Fibroblast of skin of left biceps (primary cell): Measurements from ENCODE around the gene HSD17B14.
"Not testable (repeated sequence)": the region's sequence is repeated elsewhere in the genome, so short reads cannot be mapped to it uniquely, and the experiment has no call there.

Experiments used
- DNase-seq, 2 experiments: peaks; one replicate each; pipeline ENCODE4 v3.0.0-alpha.2; 2013; ENCODE audit warnings: low read depth in 2 of 2

The HSD17B14 gene

DNA sequence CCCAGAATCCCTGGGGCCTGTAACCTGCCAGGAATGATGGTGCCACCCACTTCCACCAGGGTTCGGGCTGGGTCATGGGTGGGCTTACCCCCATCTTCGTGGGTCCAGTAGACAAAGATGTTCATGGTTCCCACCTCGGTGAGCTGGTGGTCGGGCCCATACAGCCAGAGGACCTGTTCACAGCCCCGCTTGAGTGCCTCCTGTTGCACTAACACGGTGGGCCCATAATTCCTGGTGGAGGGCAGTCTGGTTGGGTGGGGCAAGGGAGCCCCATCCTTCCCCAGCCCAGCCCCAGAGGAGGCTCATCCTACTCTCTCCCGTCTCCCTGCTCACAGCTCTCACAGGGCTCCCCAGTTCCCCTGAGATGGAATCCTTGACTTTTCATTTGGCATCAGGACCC lies 39.2 kb downstream of the HSD17B14 start:
- DNase-seq, result no peak

DNA sequence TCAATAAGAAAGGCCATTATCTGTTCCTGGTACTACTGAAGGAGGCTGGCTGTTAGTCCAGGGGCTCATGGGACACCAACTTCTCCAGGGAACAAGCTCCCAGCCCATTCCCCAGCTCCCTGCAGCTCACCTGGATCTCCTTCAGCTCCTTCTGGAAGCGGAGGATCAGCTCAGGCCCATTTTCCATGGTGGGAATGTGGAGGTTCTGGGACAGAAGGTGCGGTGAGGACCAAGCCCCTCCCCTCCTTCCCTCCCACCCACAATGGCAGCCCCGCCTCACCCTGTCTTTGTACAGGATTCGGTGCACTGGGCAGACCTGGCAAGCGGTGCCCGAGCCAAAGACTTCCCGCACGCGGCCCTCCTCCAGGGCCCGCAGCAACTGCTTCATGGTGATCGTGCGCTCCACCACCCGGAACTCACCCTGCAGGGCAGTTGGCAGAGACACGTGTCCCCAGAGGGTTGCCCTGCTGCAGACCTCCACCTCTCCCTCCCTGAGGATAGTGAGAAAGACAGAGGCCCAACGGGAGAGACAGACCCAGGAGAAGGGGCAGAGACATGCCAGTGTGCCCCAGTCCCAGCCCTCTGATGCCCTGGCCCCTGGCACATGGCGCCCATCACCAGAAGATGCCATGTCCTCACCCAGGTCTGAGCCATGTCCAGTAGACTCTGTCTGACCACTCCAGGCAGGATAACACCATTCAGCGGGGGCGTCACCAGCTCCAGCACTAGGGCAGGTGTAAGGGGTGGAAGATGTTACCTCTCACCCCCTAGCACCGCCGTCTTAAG lies 39.8 kb downstream of the HSD17B14 start:
- DNase-seq, result no peak

GRCh38 chr19:48795685-48796070 lies 40.6 kb downstream of the HSD17B14 start:
- DNase-seq, result no peak

DNA sequence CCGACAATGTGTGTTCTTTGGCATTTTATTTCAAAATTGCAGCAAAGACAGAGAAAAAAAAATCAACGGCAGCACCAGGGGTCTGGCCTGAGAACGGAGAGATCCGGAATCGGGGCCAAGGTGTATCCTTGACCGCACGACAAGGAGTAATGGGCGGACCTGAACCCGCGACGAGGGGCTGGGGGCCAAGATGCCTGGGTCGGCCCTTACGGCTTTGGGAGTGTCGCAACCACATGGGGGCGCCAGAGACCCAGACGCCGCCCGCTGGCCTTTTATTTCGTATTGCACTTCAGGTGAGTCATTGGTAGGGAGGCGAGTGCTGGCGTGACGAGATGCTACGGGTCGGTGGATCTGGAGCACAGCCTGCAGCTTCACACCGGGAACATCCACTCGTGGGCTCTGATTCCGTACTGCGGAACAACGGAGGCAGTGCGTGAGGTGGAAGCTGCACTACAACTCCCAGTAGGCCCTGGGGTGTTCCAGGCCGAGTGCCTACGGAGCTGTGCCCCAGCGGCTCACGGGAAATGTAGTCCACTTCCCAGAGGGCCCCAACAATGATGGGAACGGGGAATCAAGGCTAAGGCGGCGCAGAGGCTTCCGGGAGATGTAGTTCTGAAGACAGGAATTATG lies 41.1 kb downstream of the HSD17B14 start:
- DNase-seq, result peak; percentile 75 to 83

GRCh38 chr19:48794291-48794690 lies 42.0 kb downstream of the HSD17B14 start:
- DNase-seq, result no peak

- DNase-seq, result no peak
Observed at GRCh38 chr19:48793271-48793670, 43.0 kb downstream of the HSD17B14 start.

GRCh38 chr19:48787331-48787730 lies 49.0 kb downstream of the HSD17B14 start:
- DNase-seq, result not testable (repeated sequence)

- not testable (repeated sequence) for DNase-seq
Observed at GRCh38 chr19:48786422-48786821, 49.9 kb downstream of the HSD17B14 start.

- DNase-seq, result no peak
Observed at GRCh38 chr19:48784527-48784926, 51.8 kb downstream of the HSD17B14 start.

GRCh38 chr19:48780631-48781391 lies 55.5 kb downstream of the HSD17B14 start:
- DNase-seq, result no peak

- DNase-seq, result no peak
Observed at GRCh38 chr19:48779636-48780035, 56.7 kb downstream of the HSD17B14 start.

DNA sequence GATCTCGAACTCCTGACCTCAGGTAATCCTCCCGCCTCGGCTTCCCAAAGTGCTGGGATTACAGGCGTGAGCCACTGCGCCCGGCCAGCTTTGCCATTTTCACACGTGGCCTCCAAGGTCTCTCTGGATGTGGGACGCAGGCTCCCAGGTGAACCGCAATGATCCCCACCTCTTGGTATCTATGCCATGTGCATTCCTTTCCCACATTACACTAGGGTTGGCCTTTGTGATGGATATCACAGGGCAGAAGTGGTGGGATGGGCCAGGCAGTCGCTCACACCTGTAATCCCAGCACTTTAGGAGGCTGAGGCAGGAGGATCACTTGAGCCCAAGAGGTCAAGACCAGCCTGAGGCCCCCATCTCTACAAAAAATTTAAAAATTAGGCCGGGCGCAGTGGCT lies 58.6 kb downstream of the HSD17B14 start:
- DNase-seq, result no peak

DNA sequence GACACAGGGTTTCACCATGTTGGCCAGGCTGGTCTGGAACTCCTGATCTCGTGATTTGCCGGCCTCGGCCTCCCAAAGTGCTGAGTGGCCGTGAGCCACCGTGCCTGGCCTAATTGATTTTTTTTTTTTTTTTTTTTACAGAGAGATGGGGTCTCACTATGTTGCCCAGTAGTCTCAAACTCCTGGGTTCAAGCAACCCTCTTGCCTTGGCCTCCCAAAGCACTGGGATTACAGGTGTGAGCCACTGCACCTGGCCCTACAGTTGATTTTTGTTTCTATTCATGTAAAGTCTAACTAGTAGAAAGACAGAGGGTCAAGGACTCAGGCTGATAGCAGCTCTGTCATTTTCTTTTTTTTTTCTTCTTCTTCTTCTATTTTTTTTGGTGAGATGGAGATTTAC lies 59.2 kb downstream of the HSD17B14 start:
- no peak for DNase-seq

- DNase-seq, result no peak
Observed at GRCh38 chr19:48772503-48772953, 63.8 kb downstream of the HSD17B14 start.

DNA sequence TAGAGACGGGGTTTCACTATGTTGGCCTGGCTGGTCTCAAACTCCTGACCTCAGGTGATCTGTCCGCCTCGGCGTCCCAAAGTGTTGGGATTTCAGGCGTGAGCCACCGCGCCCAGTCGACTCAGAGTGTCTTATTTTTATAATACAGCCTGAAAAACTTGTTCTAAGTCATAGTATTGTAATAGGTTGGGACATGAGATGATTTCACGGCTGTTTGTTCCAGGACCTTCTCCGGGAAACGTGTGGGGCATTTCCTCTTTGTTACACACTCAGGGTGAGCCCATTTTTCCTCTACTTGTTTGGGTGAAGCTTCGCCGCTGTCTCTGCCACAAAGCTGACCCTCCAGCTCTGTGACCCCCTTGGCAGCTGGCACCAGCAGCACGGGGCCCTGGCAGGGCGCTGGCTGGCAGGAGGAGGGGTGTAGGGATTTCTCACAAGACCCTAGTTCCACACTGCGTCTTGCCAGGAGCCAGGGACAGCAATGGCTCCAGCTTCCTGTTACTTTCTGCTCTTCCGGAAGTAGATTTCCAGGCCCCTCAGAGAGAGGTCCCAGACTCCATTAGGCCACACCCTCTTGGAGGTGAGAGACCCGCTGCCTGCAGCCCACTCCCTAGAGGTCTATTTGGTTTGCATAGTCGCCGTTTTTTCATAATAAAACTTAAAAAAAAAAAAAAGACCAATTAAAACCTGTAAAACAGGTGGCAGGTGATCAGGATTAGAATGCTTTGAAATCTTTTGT lies 65.4 kb downstream of the HSD17B14 start:
- no peak for DNase-seq

DNA sequence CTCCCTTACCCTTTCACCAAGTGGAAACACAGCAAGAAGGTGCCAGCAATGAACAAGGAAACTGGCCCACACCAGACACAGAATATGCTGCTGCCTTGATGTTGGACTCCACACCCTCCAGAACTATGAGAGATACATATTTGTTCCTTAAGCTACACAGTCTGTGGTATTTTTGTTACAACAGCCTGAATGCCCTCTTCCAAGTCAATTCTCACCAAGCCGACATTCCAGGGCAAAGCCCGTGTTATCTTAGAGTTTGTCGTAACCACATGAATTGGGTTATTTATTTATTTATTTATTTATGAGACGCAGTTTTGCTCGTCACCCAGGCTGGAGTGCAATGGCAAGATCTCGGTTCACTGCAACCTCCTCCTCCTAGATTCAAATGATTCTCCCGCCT lies 66.0 kb downstream of the HSD17B14 start:
- peak in 1 of 2 experiments; percentile 19 for DNase-seq

DNA sequence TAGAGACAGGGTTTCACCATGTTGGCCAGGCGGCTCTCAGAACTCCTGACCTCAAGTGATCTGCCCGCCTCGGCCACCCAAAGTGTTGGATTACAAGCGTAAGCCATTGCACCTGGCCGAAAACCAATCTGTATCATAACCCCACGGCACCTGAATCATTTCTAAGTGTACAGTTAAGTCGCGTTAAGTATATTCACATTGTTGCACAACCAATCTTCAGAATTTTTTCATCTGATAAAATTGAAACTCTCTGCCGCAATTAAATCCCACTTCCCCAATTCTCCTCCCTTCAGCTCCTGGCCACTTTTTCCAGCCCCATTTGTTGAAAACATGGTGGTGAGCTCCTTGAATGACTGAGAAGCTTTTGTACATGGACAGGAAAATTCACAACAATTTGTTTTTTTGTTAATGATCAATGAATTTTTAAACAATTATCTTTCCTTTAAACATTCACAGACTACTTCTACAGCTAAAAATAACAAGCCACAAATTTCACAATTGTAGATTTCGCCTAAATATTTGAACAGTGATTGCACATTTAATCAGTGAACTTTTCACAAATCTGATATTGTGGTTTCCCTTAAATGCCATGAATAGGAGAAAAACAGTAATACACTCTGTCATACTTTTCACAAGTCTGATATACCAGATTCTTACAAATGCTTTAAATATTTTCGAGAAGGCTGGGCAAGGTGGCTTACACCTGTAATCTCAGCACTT lies 67.1 kb downstream of the HSD17B14 start:
- no peak for DNase-seq

- not testable (repeated sequence) for DNase-seq
Observed at GRCh38 chr19:48768171-48768753, 68.0 kb downstream of the HSD17B14 start.

GRCh38 chr19:48765816-48766215 lies 70.5 kb downstream of the HSD17B14 start:
- not testable (repeated sequence) for DNase-seq
